Testis (tissue), 3 donors: ENCODE measurements around the gene MAPKAPK2. TPM values are rescaled to one million over a fixed set of nuclear protein-coding genes. Genes with fewer than 3 reads are reported as not detected.

Experiments
- DNase-seq: peaks from one replicate; pipeline ENCODE4 v3.0.0-alpha.2; 2019
- H3K27ac ChIP-seq, 2 donors: fragments of 200-600 bp; sonication (generic); one replicate each; pipeline ENCODE4 v1.5.1; 2019
- H3K27me3 ChIP-seq: fragments of 200-600 bp; sonication (generic); one replicate; pipeline ENCODE4 v1.5.1; 2019
- H3K36me3 ChIP-seq: fragments of 200-600 bp; sonication (generic); one replicate; pipeline ENCODE4 v1.5.1; 2017; ENCODE audit warnings: low read depth; ENCODE audit errors: missing control alignments
- H3K4me1 ChIP-seq: fragments of 200-600 bp; sonication (generic); one replicate; pipeline ENCODE4 v1.5.1; 2019
- H3K4me3 ChIP-seq, 2 donors: fragments of 200-600 bp; sonication (generic); one replicate each; pipeline ENCODE4 v1.5.1; 2017 to 2019
- H3K9me3 ChIP-seq: fragments of 200-600 bp; sonication (generic); one replicate; pipeline ENCODE4 v1.5.1; 2017
- POLR2A ChIP-seq: fragments of 450-650 bp; IDR thresholded peaks from one replicate; pipeline ENCODE4 v1.6.1; 2017; ENCODE audit warnings: antibody characterized with exemption, mild to moderate bottlenecking, moderate library complexity
- WGBS, 2 donors: methylation state at CpG; one replicate each; pipeline ENCODE4 v1.1.5; 2018; 5-methylcytosine and 5-hydroxymethylcytosine counted together
- intact Hi-C: fragments of 100-400 bp; cut with DNase I; formaldehyde crosslinking; loops from one replicate; pipeline ENCODE4 v1.15.1; 2023; ENCODE audit warnings: low total_unique reads
- polyA plus RNA-seq: library from polyadenylated mRNA; stranded (reverse); fragments of 350-450 nt; fragmentation: Illumina TruSeq; extraction: RNeasy Lipid Tissue Mini Kit (QIAGEN cat#74804); gene quantifications from one replicate; pipeline ENCODE4 v1.2.3, GENCODE V29; 2014; ENCODE audit warnings: low read depth, low replicate concordance; ENCODE audit not compliant: insufficient read depth
- total RNA-seq, 2 donors: library from RNA; depleted of rRNA; stranded (reverse); fragments of >200 nt; gene quantifications; one replicate each; pipeline ENCODE4 v1.2.3, GENCODE V29; 2016
- TF ChIP-seq, protein P1 (sequence below), 3 experiments: fragments of 450-650 bp in 2 of 3; fragments of 200-600 bp in 1 of 3; sonication (generic) in 1 of 3; IDR thresholded peaks; one replicate each; pipeline ENCODE4 v1.5.1; 2016 to 2019; ENCODE audit warnings: antibody characterized with exemption in 3 of 3, mild to moderate bottlenecking in 2 of 3, moderate library complexity in 1 of 3

The MAPKAPK2 gene
- total and polyA plus RNA-seq, 3 donors from 2014 or later: 66.3 to 76.5 (median 69.1) TPM

DNA sequence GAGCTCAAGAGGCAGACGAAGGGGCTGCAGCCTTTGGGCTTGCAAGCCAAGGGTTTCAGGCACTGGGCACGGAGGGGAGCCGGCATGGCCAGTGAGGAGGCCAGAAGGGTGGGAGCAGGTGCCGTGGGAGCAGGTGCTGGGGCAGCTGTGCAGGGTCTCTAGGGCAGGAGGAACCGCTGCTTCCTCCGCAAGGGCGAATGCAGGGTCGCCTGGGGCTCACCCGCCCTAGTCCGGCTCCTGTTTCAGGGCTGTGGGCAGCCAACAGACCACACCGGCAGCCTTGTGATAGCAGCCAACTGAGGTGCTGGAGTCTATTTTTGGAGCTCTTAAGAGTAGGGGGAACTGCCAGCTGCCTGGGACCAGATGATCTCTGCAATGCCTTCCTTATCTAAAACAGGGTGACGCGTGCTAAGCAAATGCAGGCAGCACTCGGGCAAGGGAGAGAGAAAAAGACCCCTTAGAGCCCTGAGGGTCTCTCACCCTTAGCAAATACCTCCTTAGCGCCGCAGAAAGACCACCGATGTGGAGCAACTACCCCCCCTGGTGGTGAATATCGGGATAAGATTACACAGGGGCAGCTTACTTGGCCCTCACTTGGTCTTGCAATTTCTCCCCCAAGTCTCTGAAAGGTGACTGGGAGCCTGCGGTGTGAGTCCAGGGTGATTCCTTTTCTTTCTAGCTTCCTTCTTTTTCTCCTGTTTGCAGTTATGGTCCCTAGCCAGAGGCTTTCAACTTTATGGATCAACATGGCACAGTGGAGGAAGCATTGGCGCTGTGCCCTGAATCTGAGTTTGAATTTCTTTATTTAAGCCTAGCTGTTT lies 20.7 kb upstream of the MAPKAPK2 start:
- peak; percentile 78 for DNase-seq
- intact Hi-C loops: no loop called here
- TF ChIP-seq, protein P1, sequence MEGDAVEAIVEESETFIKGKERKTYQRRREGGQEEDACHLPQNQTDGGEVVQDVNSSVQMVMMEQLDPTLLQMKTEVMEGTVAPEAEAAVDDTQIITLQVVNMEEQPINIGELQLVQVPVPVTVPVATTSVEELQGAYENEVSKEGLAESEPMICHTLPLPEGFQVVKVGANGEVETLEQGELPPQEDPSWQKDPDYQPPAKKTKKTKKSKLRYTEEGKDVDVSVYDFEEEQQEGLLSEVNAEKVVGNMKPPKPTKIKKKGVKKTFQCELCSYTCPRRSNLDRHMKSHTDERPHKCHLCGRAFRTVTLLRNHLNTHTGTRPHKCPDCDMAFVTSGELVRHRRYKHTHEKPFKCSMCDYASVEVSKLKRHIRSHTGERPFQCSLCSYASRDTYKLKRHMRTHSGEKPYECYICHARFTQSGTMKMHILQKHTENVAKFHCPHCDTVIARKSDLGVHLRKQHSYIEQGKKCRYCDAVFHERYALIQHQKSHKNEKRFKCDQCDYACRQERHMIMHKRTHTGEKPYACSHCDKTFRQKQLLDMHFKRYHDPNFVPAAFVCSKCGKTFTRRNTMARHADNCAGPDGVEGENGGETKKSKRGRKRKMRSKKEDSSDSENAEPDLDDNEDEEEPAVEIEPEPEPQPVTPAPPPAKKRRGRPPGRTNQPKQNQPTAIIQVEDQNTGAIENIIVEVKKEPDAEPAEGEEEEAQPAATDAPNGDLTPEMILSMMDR (IDR thresholded peaks at IDR 0.05): peak; percentile 81 to 92 (median 83)
- TF ChIP-seq POLR2A: no peak
- no peaks in the 10 kb centered on the region for H3K36me3 ChIP-seq
- no peaks in the 10 kb centered on the region for H3K27me3 ChIP-seq
- H3K4me1 ChIP-seq: peaks cover 5% of the 10 kb centered on the region
- H3K4me3 ChIP-seq: no peak overlapping the region
- no peaks in the 10 kb centered on the region for H3K9me3 ChIP-seq
- H3K27ac ChIP-seq: no peak overlapping the region
- 7 to 12% methylated on average over 19 to 20 of the region's 20 CpGs for WGBS, 2 donors

DNA sequence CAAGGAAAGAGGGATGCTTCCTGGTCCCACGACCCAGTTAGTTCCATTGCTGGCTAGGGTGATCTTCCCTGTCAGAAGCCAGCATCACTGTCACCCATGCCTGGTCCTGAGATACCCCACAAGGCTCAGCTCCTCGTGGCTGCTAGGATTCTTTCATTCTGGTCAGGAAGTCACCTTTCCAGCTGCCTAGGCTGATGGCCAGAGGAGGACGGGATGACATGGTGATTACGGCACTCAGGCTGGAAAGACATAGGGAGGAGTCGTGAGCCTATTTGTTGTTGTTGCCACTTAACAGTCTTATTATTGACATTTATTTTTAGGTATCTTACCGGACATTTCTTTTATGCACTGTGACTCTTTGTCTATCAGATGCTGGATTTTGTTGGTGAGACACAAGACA lies 20.0 kb upstream of the MAPKAPK2 start:
- TF ChIP-seq, protein P1 (IDR thresholded peaks at IDR 0.05): no peak
- TF ChIP-seq POLR2A: no peak
- H3K36me3 ChIP-seq: no peaks in the 10 kb centered on the region
- H3K4me3 ChIP-seq: no peak overlapping the region
- no peaks in the 10 kb centered on the region for H3K27me3 ChIP-seq
- intact Hi-C loops: no loop called here
- WGBS, 2 donors: 64 to 67% methylated on average over 6 of the region's 6 CpGs
- H3K27ac ChIP-seq: no peak overlapping the region
- no peak for DNase-seq
- no peaks in the 10 kb centered on the region for H3K4me1 ChIP-seq
- no peaks in the 10 kb centered on the region for H3K9me3 ChIP-seq

DNA sequence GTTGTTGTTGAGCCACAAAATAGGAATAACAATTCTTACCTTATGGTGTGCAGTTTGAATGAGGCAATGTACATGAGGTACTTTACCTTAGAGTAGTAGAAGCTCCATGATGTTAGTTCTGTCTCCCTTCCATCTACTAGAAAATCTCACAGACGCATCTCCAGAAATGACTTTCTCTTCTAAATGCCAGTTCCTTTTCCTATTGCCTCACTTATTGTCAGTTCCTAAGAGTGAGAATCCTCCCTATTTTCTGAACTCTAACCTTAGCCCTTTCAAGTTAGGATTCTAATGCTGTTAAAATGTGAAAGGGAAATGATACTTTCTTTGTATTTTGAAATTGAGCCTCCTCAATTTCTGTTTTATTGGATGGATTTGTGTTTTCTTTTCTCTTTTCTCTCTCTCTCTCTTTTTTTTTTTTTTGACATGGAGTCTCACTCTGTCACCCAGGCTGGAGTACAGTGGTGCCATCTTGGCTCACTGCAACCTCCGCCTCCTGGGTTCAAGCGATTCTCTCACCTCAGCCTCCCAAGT lies 18.6 kb upstream of the MAPKAPK2 start:
- WGBS, 2 donors: 85 to 95% methylated on average over 3 of the region's 3 CpGs
- TF ChIP-seq POLR2A: no peak
- TF ChIP-seq, protein P1 (IDR thresholded peaks at IDR 0.05): no peak
- Histone ChIP-seq H3K4me1 (no peaks in the 10 kb centered on the region), H3K36me3 (no peaks in the 10 kb centered on the region), H3K27ac (no peak overlapping the region), H3K4me3 (no peak overlapping the region), H3K9me3 (no peaks in the 10 kb centered on the region), H3K27me3 (no peaks in the 10 kb centered on the region)
- intact Hi-C loops: no loop called here
- no peak for DNase-seq

DNA sequence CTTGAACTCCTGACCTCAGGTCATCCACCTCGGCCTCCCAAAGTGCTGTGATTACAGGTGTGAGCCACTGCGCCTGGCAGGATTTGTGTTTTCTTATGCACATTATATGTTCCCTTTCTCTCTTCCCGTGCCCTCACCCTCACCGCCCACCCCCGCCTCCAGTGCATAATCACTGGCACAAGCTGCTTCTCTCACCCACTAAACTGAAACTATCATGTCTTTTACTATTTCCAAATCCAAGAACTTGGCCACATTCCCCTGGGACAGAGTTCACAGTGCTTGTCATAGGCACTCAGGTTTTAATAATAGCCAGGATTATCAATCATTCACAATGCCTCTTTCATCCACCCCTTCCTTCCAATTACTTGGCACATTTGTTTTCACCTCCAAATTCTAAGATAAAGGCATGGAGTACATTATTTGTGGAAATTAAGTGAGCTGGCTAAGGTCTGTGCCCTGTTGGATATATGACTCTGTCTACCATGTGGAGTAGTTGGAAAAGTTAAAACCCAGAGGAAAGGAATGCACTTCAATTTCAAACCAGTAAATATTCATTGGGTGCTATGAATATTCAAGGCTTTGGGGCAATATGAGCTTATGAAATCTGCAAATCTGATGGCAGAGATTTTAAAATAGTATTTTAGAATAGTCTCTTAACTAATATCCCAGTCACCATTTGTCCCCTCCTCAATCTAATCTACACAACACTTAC lies 17.6 kb upstream of the MAPKAPK2 start:
- Histone ChIP-seq H3K9me3 (no peaks in the 10 kb centered on the region), H3K27ac (no peak overlapping the region), H3K4me3 (no peak overlapping the region), H3K27me3 (no peaks in the 10 kb centered on the region), H3K36me3 (no peaks in the 10 kb centered on the region), H3K4me1 (peaks cover 2% of the 10 kb centered on the region)
- WGBS, 2 donors: 83 to 87% methylated on average over 5 of the region's 5 CpGs
- TF ChIP-seq, protein P1 (IDR thresholded peaks at IDR 0.05): no peak
- TF ChIP-seq POLR2A: no peak
- intact Hi-C loops: no loop called here
- DNase-seq: no peak
